ENCODE data around the gene RBFOX2.

The RBFOX2 gene

DNA sequence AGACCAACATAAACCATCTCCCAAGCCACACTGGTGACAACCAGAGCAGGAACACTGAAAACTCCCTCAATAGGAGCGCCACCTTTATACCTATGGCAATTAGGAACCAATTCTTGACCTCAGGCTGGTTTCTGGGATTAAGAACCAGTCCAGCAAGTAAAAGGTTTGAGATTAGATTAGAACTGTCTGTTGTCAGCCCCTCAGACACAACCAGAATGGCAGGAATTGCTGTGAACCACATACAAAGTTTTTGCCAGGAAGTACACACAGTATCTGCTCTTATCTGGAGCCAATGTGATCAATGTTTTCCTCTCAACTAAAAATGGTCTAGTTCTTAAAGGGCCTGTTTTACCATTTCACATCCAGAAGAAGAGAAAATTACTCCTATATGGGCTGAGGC, 55.2 kb downstream of the RBFOX2 start:
- DNase-seq (ENCODE audit: low read depth) = no peak

DNA sequence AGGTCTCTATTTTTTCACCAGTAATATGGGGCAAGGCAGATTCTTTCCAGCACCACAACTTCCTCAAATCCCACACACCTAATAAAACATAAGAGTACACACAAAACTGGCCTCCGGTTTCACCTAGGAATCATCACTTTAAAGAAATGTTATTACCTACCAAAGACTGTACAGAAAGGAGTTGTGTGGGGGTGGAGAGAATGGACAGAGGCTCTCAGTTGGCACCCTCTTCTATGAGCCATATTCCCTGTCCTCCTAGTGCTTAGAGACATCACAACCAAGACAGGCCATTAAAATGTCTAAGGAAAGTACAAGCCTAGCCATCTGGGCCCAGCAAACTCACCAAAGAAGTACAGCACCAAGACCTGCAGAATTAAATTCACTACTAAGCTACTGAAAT, 56.1 kb downstream of the RBFOX2 start:
- DNase-seq (ENCODE audit: low read depth) = no peak

DNA sequence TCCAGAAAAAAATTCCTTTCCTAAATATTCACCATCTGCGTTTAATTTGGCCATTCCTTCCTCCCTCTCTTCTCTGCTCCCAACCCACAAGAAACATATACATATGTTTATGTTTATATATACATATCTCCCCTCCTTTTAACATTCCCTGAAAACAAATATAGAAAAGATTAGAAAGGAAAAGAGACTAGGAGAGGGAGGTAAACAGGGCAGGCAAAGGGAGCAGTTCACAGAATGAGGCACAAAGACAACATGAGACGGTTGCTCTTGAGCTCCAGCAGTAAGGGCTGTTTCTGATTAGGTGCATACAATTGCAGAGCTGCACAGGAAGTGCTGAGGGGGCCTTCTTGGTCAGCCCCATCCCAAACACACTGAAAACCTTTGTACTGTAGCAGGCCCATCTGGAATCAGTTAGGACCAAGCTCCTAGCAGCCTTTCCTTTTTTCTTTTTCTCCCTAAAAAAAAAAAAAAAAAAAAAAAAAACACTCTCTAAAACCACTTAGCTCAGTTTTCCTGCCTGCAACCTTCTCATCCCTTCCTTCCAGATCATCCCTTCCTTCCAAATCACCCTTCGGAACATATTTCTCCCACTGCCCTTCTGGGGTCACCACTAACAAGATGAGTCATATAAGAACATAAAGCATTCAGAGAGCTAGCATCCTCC, 57.0 kb downstream of the RBFOX2 start:
- DNase-seq (ENCODE audit: low read depth) = no peak

DNA sequence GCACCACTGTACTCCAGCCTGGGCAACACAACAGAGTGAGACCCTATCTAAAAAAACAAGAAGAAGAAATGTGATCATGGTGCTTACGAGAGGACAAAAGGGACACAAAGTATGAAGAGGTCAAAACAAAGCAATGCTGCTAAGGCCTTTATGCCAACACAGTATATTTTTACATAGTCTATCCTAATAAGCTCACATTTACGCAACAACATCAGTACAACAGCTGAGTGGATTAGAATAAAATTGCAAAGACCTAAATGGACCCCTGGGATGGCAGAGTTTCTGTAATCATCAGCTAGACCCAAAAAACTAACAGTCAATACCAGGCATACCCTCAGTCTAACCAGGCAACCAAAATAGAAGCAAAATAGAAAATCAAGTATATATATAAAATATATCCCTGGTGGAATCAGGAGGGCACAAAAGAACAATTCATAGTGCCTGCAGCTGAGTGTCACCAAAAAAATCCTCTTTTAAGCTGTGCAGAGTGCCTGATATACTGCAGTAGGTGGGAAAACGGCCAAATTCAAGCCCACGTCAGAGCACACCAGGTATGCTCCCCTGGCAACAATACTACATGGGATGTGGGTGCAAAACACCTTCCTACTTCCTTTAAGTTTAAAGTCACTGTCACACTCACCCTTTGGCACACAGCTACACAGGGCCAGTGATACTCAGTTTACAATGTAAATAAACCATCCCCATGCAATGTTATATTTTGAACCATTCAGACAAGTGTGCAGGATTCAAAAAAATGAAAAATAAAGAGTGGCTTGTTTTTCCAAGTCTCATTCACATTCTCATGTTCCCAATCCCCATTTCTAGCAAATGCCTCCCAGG, 57.8 kb downstream of the RBFOX2 start:
- no peak for DNase-seq (ENCODE audit: low read depth)

DNA sequence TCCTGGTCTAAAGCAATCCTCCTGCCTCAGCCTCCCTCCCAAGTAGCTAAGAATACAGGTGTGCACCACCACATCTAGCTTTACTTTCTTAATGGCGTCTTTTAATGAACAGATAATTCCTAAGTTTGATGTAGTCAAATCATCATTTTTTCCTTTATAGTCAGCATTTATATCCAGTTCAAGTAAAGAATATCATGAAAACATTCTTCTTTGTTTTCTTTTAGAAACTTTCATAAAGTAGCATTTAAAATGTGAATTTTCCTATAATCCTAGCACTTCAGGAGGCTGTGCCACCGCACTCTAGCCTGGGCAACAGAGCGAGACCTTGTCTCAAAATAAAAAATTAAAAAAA, 61.6 kb downstream of the RBFOX2 start:
- DNase-seq (ENCODE audit: low read depth) = no peak

DNA sequence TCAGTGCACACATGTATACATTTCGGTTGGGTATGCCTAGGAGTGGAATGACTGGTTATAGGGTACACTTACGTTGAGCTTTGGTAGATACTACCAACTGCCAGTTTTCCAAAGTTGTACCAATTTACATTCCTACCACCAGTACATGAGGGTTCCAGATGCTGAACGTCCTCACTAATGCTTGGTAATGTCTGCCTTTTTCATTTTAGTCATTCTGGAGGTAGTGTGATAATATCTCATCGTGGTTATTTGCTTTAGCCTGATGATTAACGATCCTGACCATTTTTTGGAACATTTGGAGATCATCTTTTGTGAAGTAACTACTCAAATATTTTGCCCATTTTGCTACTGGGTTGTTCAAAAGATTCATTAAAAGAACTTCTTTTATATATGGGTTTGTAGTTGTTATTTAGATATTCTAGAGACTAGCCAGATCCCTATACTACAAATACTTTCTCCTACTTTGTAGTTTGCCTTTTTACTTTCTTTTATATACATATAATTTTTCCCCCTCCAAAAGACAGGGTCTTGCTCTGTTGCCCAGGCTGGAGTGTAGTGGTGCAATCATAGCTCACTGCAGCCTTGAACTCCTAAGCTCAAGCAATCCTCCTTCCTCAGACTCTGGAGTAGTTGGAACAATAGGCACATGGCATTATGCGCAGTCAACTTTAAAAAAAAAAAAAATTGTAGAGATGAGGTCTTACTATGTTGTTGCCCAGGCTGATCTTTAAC, 62.1 kb downstream of the RBFOX2 start:
- no peak for DNase-seq (ENCODE audit: low read depth)

DNA sequence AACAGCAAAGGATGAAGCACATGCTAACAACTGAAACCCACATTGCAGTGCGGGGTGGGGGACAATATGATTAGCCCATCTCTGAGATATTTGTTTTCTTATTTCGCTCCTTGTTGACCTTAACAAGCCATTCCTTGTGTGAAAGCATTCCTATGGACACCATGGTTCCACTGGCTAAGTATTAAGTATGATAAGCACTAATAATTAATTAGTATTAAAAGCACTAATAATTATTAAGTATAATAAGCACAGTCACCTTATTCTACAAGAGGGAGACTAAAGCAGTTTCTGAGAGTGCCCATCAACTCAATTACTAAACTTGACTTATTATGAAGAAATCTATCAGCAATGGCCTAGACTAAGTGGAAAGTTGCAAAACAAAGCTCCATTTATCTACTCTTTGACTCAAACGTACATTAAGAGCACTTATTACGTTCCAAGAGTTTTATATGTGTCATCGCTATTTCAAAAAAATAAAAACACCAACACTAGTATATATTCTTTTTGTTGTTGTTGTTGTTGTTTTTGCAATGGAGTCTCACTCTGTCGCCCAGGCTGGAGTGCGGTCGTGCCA, 65.3 kb downstream of the RBFOX2 start:
- no peak for DNase-seq (ENCODE audit: low read depth)

DNA sequence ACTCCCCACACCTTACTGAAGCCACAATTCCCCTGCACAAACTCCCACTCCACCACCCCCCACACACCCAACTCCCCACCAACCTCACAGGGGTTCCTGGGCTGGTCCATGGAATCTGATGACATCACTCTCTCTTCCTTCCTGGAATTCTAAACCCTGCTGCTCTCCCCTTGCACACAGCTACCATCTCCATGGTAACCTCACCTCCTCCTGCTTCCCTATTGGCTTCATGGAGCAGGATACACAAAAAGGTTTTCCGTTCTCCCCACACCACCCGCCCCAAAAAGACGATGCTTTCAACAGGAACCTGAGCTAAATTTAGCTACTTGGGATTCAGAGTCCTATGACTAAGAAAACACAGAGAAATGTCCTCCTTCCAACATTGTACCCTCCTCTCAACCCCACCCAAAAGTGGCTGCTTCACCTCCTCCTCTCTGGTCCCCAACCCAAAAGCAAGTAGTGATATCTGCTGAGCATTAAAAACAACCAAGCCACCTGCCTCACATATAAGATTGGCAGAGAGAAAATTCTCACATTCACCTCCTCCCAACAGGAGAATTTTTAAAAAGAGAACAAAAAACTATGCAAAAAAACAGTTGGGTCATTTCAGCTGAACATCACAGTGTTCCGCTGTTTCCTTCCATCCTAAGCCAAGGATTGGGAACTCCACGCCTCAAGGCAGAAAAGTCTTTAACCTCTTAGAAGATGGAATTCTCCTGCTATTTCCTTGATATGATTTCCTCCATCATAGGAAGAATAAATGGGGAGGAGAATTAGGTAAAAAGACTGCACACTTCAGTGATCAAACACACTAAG, 66.9 kb downstream of the RBFOX2 start:
- DNase-seq (ENCODE audit: low read depth) = no peak

DNA sequence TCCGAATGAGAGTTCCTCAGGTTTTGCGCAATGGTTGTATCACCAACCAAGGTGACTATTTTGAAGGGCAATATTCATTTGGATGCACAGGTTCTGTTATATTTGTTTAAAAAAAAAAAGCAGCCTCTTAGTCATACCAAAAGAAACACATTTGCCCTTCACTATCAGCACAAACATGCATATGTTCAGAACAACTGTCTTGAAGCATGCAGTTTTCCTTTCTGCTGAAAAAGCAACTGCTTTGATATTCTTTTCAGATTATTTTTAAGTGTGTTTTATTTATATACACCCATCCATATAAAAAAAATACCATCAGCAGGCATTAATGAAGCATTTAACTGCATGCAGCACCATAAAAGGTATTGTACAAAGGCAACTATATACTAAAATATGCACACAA, 67.8 kb downstream of the RBFOX2 start:
- no peak for DNase-seq (ENCODE audit: low read depth)

DNA sequence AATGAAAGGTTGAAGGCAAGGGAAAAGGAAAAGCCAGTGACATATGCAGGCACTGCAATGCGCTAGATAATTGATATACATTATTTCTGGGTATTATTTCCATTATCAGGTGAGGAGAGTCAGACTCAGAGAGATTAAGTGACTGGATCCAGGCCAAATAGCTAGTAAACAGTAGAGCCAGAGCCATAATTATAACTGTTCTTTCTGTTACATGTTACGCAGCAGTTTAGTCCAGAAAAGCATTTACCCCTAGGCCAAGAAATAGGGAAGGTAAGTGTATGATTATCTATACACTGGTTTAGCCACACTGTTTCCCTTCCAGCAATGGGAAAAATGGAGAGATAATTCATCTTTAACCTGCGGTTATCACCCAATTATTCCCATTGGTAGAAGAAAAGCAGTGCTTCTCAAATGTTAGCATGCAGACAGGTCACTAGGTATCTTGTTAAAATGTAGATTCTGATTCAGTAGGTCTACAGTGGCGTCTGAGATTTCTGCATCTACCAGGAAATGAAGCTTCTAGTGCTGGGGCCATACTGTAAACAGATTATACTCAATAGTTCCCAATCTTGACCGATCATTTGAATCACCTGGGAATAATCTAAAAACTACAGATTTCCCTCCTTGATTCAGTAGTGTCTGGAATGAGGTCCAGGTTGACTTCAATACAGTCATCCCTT, 69.4 kb downstream of the RBFOX2 start:
- no peak for DNase-seq (ENCODE audit: low read depth)

DNA sequence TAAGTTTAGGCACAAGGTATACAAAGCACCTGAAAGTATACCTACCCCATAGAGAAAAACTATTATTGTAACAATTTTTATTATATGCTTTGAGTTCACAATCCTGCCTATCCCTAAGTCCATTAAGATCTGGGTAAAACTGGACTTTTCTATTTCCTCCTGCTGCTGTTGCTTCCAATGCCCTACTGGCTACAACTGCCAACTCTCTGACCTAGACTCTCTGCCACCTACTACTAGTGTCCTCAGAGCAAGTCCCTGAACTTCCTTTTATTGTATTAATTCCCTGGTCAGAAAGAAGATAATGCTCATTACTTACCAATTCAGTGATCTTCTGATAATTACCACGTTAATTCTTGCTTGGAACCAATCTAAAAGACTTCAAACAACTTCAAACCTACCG, 70.3 kb downstream of the RBFOX2 start:
- no peak for DNase-seq (ENCODE audit: low read depth)

DNA sequence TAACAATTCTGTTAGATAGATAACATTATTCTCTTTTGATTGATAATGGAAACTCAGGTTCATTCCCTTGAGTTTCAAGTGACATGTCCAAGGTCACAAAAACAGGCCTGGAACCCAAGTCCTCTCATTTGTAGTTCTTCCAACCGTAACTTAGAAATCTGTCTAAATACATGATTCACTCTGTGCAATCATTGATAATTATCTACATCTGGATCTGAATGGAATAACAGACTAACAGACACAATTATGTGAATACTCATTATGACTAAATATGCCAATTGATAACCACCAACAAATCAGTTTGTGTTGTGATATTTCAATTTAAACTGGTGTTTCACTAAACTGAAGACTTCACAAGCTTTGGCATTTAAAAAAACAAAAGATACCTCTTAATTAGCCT, 71.0 kb downstream of the RBFOX2 start:
- no peak for DNase-seq (ENCODE audit: low read depth)

DNA sequence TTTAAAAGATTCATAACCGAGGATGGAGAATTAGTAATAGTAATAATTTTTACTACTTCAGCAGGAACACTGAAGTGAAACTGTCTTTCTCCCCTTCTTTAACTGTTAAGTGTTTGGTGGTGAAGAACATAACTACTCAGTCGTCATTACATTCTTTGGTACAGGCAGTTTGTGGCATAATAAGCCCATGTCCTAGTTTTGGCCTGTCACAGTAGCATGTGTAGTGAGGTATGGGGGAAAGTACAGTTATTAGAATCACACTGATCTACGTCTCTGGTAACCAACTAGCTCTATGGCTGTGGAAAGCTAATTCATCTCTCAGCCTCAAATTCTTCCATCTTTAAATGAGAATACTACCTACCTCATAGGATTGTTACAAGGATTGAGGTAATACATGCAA, 71.8 kb downstream of the RBFOX2 start:
- DNase-seq (ENCODE audit: low read depth) = no peak

DNA sequence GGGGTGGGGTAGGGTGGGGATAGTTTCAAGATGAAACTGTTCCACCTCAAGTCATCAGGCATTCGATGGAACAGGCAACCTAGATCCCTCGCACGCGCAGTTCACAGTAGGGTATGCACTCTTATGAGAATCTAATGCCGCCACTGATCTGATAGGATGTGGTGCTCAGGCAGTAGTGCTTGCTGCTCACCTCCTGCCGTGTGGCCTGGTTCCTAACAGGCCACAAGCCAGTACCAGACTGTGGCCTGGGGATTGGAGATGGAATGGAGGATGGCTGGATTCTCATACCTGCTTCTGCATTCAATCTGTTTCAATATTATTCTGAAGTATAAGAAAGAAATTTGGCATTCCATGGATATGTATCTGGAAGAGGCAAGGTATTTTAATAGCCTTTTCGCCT, 73.1 kb downstream of the RBFOX2 start:
- no peak for DNase-seq (ENCODE audit: low read depth)

DNA sequence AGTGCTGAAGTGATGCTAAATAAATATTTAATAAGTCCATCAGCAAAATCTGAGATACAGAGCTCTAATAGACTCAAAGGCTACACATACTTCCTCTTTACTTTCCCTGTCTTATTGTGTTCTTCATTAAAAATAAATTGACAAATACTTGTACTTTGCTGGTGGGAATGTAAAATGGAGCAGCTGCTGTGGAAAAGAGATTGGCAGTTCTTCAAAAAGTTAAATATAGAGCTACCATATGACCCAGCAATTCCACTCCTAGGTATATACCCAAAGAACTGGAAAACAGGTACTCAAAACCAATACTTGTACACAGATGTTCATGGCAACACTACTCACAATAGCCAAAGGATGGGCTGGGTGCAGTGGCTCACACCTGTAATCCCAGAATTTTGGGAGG, 76.0 kb downstream of the RBFOX2 start:
- DNase-seq (ENCODE audit: low read depth) = no peak

DNA sequence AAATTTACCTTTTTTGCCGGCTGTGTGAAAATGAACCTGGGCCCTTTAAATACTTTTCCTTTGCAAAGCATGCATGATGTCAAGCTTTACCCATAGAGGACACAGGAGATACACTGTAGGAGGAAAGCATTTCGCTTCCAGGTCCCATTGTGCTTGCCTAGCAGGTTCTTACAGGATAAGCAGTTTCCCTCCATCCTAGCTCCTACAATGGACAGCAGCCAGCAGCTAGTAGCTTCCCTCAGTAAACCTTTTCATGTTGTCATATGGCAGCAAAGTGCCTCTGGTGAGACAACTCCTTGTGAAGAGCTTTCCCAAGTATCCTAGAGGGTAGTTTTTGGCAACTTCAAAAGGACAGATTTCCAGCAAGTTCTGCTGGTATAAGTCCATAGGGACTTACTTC, 78.4 kb downstream of the RBFOX2 start:
- DNase-seq (ENCODE audit: low read depth) = no peak

DNA sequence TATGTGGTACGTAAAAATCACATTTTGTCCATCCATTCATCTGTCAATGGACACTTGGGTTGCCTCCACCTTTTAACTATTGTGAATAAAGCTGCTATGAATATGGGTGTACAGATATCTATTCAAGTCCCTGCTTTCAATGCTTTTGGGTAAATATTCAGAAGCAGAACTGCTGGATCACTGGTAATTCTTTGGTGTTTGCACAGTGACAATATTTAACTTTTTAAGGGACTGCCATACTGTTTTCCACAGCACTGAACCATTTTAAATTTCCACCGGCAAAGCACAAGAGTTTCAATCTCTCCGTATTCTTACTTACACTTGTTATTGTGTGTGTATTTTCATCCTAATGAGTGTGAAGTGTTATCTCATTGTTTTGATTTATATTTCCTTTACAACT, 79.4 kb downstream of the RBFOX2 start:
- no peak for DNase-seq (ENCODE audit: low read depth)

DNA sequence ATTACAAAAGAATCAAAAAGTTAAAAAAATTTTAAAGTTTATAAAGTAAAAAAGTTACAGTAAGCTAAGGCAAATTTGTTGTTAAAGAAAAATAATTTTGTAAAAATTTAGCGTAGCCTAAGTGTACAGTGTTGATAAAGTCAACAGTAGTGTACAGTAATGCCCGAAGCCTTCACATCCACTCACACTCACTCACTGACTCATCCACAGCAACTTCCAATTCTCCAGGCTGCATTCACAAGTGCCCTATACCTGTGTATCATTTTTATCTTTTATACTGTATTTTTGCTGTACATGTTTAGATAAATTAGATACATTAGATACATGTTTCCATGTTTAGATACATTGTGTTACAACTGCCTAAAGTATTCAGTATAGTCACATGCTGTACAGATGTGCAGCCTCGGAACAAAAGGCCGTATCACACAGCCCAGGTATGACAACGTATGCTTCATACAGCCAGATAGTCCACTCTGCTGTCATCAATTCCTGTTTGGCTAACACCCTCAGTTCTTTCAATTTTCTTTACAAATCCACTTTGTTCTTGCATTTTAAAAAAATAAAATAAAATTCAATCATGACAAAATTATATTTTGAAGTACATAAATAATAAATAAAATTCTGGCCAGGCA, 80.7 kb downstream of the RBFOX2 start:
- DNase-seq (ENCODE audit: low read depth) = no peak

DNA sequence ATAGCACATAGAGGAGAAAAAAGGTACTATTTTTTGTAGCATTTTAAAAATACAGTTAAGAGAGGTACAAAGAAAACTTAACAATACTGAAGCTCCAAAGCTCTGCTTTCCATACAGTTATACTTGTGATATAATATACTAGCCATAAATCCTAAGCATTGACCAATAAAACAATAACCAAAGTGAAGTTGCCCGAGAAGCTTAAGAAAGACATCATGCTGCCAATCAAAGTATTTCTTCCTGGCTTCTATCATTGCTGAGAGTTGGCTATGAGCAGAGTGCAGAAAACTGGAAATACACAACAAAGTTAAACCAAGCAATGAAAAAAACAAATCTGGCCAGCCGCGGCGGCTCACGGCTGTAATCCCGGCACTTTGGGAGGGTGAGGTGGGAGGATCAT, 84.2 kb downstream of the RBFOX2 start:
- no peak for DNase-seq (ENCODE audit: low read depth)

DNA sequence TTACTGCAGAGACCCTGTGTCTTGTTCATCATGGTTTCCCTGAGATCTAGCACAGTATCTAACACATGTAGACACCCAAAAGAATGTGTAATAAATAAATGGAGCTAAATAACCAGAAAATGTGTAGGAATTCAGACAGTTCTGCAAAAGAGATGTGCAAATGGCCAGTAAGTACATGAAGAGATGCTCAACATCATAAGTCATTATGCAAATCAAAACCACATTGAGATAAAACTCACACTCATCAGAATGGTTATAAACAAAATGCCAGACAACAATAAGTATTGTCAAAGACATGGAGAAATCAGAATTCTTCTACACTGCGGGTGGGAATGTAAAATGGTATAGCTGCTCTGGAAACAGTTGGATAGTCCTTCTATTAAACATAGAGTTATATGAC, 88.5 kb downstream of the RBFOX2 start:
- DNase-seq (ENCODE audit: low read depth) = no peak

DNA sequence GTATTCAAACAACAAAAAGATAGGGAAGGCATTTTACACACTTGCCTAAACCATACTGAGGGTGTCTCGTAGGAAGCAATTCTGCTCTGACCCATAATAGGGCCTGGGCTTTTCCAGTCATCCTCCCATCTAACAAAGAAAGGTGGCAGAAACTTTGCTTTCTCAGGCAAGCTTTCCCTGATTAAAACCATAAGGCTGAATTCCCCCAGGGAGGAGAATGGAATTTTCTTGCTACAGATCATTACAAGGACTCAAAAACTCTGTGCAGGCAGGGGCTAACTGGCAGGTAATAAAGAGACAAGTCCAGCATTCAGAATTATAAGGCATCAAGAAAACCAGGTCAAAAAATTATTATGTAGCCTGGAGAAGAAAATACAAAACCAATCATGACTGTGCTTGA, 90.4 kb downstream of the RBFOX2 start:
- no peak for DNase-seq (ENCODE audit: low read depth)
